H9 (cell line): Measurements from ENCODE around the gene TMEFF2. TPM values are rescaled to one million over a fixed set of nuclear protein-coding genes. Genes with fewer than 3 reads are reported as not detected.

Source experiments
- DNase-seq: peaks from one replicate; pipeline ENCODE4 v3.0.0-alpha.2; 2017
- H2AFZ ChIP-seq: one replicate; pipeline ENCODE4 v1.6.1; 2013; ENCODE audit warnings: mild to moderate bottlenecking, low read length, control low read depth, moderate library complexity
- H2AK5ac ChIP-seq: 2 replicates; pipeline ENCODE4 v1.6.1; 2013; ENCODE audit warnings: low read length, control low read depth, mixed read lengths; ENCODE audit not compliant: insufficient read length
- H2BK120ac ChIP-seq: one replicate; pipeline ENCODE4 v1.6.1; 2013; ENCODE audit warnings: low read depth, mild to moderate bottlenecking, low read length, control low read depth, inconsistent platforms; ENCODE audit not compliant: poor library complexity, severe bottlenecking
- H2BK12ac ChIP-seq: 2 replicates; pipeline ENCODE4 v1.6.1; 2013; ENCODE audit warnings: low read length, control low read depth, mixed read lengths, low read depth; ENCODE audit not compliant: insufficient read length
- H2BK15ac ChIP-seq: 2 replicates; pipeline ENCODE4 v1.6.1; 2013; ENCODE audit warnings: low read depth, low read length, control low read depth
- H2BK20ac ChIP-seq: one replicate; pipeline ENCODE4 v1.6.1; 2013; ENCODE audit warnings: low read depth, mild to moderate bottlenecking, low read length, control low read depth, inconsistent platforms; ENCODE audit not compliant: poor library complexity, severe bottlenecking
- H2BK5ac ChIP-seq: 2 replicates; pipeline ENCODE4 v1.6.1; 2013; ENCODE audit warnings: low read length, control low read depth, mixed read lengths; ENCODE audit not compliant: insufficient read length
- H3K14ac ChIP-seq: 2 replicates; pipeline ENCODE4 v1.6.1; 2013; ENCODE audit warnings: low read length, control low read depth; ENCODE audit not compliant: insufficient read depth
- H3K18ac ChIP-seq: 2 replicates; pipeline ENCODE4 v1.6.1; 2013; ENCODE audit warnings: low read depth, mild to moderate bottlenecking, mixed read lengths, low read length, control low read depth; ENCODE audit not compliant: insufficient read length
- H3K23ac ChIP-seq: 2 replicates; pipeline ENCODE4 v1.6.1; 2013; ENCODE audit warnings: low read length, control low read depth, mixed read lengths, low read depth; ENCODE audit not compliant: insufficient read length
- H3K23me2 ChIP-seq: 2 replicates; pipeline ENCODE4 v1.6.1; 2013; ENCODE audit warnings: low read depth, mild to moderate bottlenecking, mixed read lengths, low read length, control low read depth; ENCODE audit not compliant: insufficient read length, poor library complexity, severe bottlenecking
- H3K27ac ChIP-seq: 2 replicates; pipeline ENCODE4 v1.5.1; 2013; ENCODE audit warnings: low read length, control low read depth, mixed read lengths, low read depth; ENCODE audit not compliant: insufficient read length
- H3K27me3 ChIP-seq: 2 replicates; pipeline ENCODE4 v1.6.1; 2013; ENCODE audit warnings: low read length, control low read depth, inconsistent platforms; ENCODE audit not compliant: insufficient read depth
- H3K4ac ChIP-seq: 2 replicates; pipeline ENCODE4 v1.6.1; 2013; ENCODE audit warnings: low read depth, mild to moderate bottlenecking, control low read depth, inconsistent platforms, low read length, moderate library complexity
- H3K4me1 ChIP-seq: 2 replicates; pipeline ENCODE4 v1.6.1; 2013; ENCODE audit warnings: low read length, control low read depth, inconsistent platforms; ENCODE audit not compliant: insufficient read depth
- H3K4me2 ChIP-seq: 2 replicates; pipeline ENCODE4 v1.6.1; 2013; ENCODE audit warnings: low read length, control low read depth, mixed read lengths; ENCODE audit not compliant: insufficient read length, insufficient read depth
- H3K56ac ChIP-seq: 2 replicates; pipeline ENCODE4 v1.6.1; 2013; ENCODE audit warnings: low read depth, mild to moderate bottlenecking, mixed read lengths, low read length, control low read depth; ENCODE audit not compliant: insufficient read length
- H3K79me1 ChIP-seq: 2 replicates; pipeline ENCODE4 v1.6.1; 2013; ENCODE audit warnings: low read depth, mild to moderate bottlenecking, moderate library complexity, low read length, control low read depth, inconsistent platforms; ENCODE audit not compliant: insufficient read depth, poor library complexity, severe bottlenecking
- H3K79me2 ChIP-seq: 2 replicates; pipeline ENCODE4 v1.6.1; 2013; ENCODE audit warnings: low read length, control low read depth, inconsistent platforms; ENCODE audit not compliant: insufficient read depth
- H3K9ac ChIP-seq: 2 replicates; pipeline ENCODE4 v1.6.1; 2013; ENCODE audit warnings: low read length, control low read depth, mixed read lengths; ENCODE audit not compliant: insufficient read length; ENCODE audit errors: extremely low read depth
- H3K9me3 ChIP-seq: one replicate; pipeline ENCODE4 v1.6.1; 2013; ENCODE audit warnings: low read depth, low read length, inconsistent platforms; ENCODE audit not compliant: control insufficient read depth
- H3T11ph ChIP-seq: one replicate; pipeline ENCODE4 v1.6.1; 2013; ENCODE audit warnings: mild to moderate bottlenecking, low read length, control low read depth, inconsistent platforms
- H4K20me1 ChIP-seq: one replicate; pipeline ENCODE4 v1.6.1; 2013; ENCODE audit not compliant: control insufficient read depth, insufficient read length, insufficient read depth
- H4K5ac ChIP-seq: 2 replicates; pipeline ENCODE4 v1.6.1; 2013; ENCODE audit warnings: low read depth, mild to moderate bottlenecking, mixed read lengths, low read length, control low read depth; ENCODE audit not compliant: insufficient read length
- H4K8ac ChIP-seq: replicated peaks from 2 replicates; pipeline ENCODE4 v1.6.1; 2013; ENCODE audit warnings: low read length, control low read depth, mixed read lengths, low read depth; ENCODE audit not compliant: insufficient read length
- H4K91ac ChIP-seq: 2 replicates; pipeline ENCODE4 v1.6.1; 2013; ENCODE audit warnings: low read depth, mild to moderate bottlenecking, moderate library complexity, mixed read lengths, low read length, control low read depth; ENCODE audit not compliant: insufficient read length
- H3K27ac Mint-ChIP-seq, 3 experiments: 2 replicates in 2 of 3; 3 replicates in 1 of 3; pipeline ENCODE4 v1.8.0; 2020 to 2021; ENCODE audit warnings: mixed read lengths in 3 of 3, mild to moderate bottlenecking in 1 of 3, moderate library complexity in 1 of 3
- H3K27me3 Mint-ChIP-seq: 2 replicates; pipeline ENCODE4 v1.8.0; 2021; ENCODE audit warnings: low read depth, mild to moderate bottlenecking, moderate library complexity, mixed read lengths
- H3K36me3 Mint-ChIP-seq, 3 experiments: 2 replicates in 2 of 3; 3 replicates in 1 of 3; pipeline ENCODE4 v1.8.0; 2020 to 2021; ENCODE audit warnings: low read depth in 3 of 3, mixed read lengths in 3 of 3; ENCODE audit not compliant: insufficient read depth in 1 of 3
- H3K4me1 Mint-ChIP-seq, 2 experiments: 2 replicates each; pipeline ENCODE4 v1.8.0; 2020; ENCODE audit warnings: mixed read lengths in 2 of 2
- H3K4me3 Mint-ChIP-seq, 2 experiments: 2 replicates in 1 of 2; 3 replicates in 1 of 2; pipeline ENCODE4 v1.8.0; 2020 to 2021; ENCODE audit warnings: mild to moderate bottlenecking in 2 of 2, mixed read lengths in 2 of 2, moderate library complexity in 1 of 2
- H3K9me3 Mint-ChIP-seq, 2 experiments: 2 replicates in 1 of 2; 3 replicates in 1 of 2; pipeline ENCODE4 v1.8.0; 2020; ENCODE audit warnings: mild to moderate bottlenecking in 2 of 2, mixed read lengths in 2 of 2, moderate library complexity in 1 of 2
- WGBS: extraction: QIAGEN DNeasy Blood & Tissue Kit; methylation state at CpG from one replicate; pipeline ENCODE4 v1.1.7; 2013; ENCODE audit warnings: missing lambda C conversion rate, low lambda C conversion rate, mixed read lengths; ENCODE audit not compliant: insufficient read length; ENCODE audit errors: extremely low coverage; 5-methylcytosine and 5-hydroxymethylcytosine counted together
- total RNA-seq: library from RNA; stranded (reverse); gene quantifications from 2 replicates; pipeline ENCODE4 v1.2.1, GENCODE V29; 2021
- TF ChIP-seq, protein P1 (sequence below): fragments of 200-600 bp; sonication (generic); conservative IDR thresholded peaks from 3 replicates; pipeline ENCODE4 v1.8.0; 2021; ENCODE audit warnings: antibody characterized with exemption, mild to moderate bottlenecking

TMEFF2 gene
- total RNA-seq, 1 experiment from 2014 or later, result 0.39 TPM

DNA sequence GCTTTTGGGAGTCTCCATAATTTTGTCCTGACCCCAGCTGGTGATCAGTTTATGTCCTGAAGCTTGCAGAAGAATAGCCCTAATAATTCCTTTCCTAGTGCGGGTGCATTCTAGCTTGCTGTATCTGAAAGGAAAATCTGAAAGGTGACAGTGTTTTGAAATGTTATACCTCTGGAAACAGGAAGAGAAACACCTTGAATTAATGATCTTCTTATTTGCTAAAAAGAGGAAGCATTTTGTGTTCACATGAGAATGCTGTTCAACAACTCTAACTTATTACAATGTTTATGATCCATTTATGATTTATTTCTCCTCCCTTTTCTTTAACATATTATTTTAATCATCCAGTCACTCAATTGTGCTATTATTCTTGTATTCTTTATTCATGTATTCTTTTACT, 280.9 kb downstream of the TMEFF2 start:
- WGBS, result no CpG with 5 or more reads among the region's 1 CpG
- no peak overlapping the region for H2BK20ac ChIP-seq
- no peak overlapping the region for H4K5ac ChIP-seq
- H3K4ac ChIP-seq, result no peak overlapping the region
- H2AFZ ChIP-seq, result no peak overlapping the region
- H3K4me2 ChIP-seq, result no peak overlapping the region
- H3K18ac ChIP-seq, result no peak overlapping the region
- no peak overlapping the region for H3K14ac ChIP-seq
- H3K56ac ChIP-seq, result no peak overlapping the region
- H3K79me1 ChIP-seq, result no peaks in the 10 kb centered on the region
- no peaks in the 10 kb centered on the region for H3K79me2 ChIP-seq
- H2BK5ac ChIP-seq, result no peak overlapping the region
- no peaks in the 10 kb centered on the region for H4K20me1 ChIP-seq
- H2BK120ac ChIP-seq, result no peak overlapping the region
- no peaks in the 10 kb centered on the region for H3K27me3 ChIP-seq
- peaks cover 5% of the 10 kb centered on the region; the same call in 1 of the 2 replicates for H3K4me1 ChIP-seq
- H3K23ac ChIP-seq, result no peak overlapping the region
- H2AK5ac ChIP-seq, result no peak overlapping the region
- no peaks in the 10 kb centered on the region for H3K23me2 ChIP-seq
- H3T11ph ChIP-seq, result no peak overlapping the region
- no peak overlapping the region for H3K9ac ChIP-seq
- no peaks in the 10 kb centered on the region for H3K9me3 ChIP-seq
- peaks cover 18 to 20% of the 10 kb centered on the region in 2 experiments for H3K4me1 Mint-ChIP-seq
- H3K27me3 Mint-ChIP-seq, result no peaks in the 10 kb centered on the region
- H3K27ac ChIP-seq, result no peak overlapping the region
- no peak overlapping the region for H4K8ac ChIP-seq
- H3K27ac Mint-ChIP-seq, result no peak overlapping the region
- no peak overlapping the region for H2BK15ac ChIP-seq
- no peak for DNase-seq
- H3K9me3 Mint-ChIP-seq, result no peaks in the 10 kb centered on the region
- no peak overlapping the region for H4K91ac ChIP-seq
- TF ChIP-seq, protein P1, sequence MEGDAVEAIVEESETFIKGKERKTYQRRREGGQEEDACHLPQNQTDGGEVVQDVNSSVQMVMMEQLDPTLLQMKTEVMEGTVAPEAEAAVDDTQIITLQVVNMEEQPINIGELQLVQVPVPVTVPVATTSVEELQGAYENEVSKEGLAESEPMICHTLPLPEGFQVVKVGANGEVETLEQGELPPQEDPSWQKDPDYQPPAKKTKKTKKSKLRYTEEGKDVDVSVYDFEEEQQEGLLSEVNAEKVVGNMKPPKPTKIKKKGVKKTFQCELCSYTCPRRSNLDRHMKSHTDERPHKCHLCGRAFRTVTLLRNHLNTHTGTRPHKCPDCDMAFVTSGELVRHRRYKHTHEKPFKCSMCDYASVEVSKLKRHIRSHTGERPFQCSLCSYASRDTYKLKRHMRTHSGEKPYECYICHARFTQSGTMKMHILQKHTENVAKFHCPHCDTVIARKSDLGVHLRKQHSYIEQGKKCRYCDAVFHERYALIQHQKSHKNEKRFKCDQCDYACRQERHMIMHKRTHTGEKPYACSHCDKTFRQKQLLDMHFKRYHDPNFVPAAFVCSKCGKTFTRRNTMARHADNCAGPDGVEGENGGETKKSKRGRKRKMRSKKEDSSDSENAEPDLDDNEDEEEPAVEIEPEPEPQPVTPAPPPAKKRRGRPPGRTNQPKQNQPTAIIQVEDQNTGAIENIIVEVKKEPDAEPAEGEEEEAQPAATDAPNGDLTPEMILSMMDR, result no peak
- H2BK12ac ChIP-seq, result no peak overlapping the region
- H3K36me3 Mint-ChIP-seq, result no peaks in the 10 kb centered on the region
- no peak overlapping the region for H3K4me3 Mint-ChIP-seq
